VCaP (cell line): ENCODE measurements around the gene SYT12.

ENCODE experiments used
- H3K27ac ChIP-seq: fragments of 450-650 bp; 2 replicates; pipeline ENCODE4 v1.5.1; 2017
- TF ChIP-seq, protein P1 (sequence below): fragments of 450-650 bp; conservative IDR thresholded peaks from 2 replicates; pipeline ENCODE4 v1.5.1; 2017; ENCODE audit warnings: mild to moderate bottlenecking, moderate library complexity

SYT12 gene

GRCh38 chr11:67014343-67014742, 8.6 kb upstream of the SYT12 start:
- no peak overlapping the region for H3K27ac ChIP-seq
- TF ChIP-seq, protein P1, sequence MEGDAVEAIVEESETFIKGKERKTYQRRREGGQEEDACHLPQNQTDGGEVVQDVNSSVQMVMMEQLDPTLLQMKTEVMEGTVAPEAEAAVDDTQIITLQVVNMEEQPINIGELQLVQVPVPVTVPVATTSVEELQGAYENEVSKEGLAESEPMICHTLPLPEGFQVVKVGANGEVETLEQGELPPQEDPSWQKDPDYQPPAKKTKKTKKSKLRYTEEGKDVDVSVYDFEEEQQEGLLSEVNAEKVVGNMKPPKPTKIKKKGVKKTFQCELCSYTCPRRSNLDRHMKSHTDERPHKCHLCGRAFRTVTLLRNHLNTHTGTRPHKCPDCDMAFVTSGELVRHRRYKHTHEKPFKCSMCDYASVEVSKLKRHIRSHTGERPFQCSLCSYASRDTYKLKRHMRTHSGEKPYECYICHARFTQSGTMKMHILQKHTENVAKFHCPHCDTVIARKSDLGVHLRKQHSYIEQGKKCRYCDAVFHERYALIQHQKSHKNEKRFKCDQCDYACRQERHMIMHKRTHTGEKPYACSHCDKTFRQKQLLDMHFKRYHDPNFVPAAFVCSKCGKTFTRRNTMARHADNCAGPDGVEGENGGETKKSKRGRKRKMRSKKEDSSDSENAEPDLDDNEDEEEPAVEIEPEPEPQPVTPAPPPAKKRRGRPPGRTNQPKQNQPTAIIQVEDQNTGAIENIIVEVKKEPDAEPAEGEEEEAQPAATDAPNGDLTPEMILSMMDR = no peak

GRCh38 chr11:67015048-67015447, 7.9 kb upstream of the SYT12 start:
- TF ChIP-seq, protein P1 = no peak
- H3K27ac ChIP-seq = no peak overlapping the region

DNA sequence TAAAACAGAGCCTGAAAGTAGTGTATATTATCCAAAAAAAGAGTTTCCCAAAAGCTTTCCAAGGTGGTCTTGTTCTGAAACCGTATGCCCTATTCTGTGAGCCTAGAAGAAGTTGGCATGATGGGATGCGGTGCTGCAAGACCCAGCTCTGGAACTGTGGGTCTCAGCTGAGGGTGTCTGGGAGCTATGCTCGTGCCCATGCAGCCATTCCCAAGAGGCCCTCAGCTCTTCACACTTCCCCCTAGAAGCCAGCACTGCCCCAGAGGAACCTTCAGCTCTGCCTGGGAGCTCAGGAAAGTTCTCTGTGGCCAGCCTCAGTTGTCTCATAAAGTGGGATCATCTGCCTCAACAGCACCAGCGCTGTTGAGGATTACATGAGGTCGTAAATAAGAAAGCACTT, 6.4 kb upstream of the SYT12 start:
- TF ChIP-seq, protein P1 = no peak
- H3K27ac ChIP-seq = no peak overlapping the region

DNA sequence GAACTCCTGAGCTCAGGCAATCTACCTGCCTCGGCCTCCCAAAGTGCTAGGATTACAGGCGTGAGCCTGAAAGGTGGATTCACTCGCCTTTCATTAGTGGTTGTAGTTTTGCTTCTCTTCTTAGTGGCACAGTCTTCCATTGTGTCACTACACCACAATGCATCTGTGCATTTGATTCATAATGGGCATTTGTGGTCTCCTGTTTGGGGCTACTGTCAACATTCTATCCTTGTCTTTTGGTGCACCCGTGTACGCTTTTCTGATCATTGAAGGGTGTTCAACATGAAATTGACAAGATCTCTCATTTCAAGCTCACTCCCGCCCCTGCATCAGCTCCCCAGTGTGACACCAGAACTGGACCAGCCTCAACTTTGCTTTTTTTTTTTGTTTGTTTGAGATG, 2.0 kb upstream of the SYT12 start:
- H3K27ac ChIP-seq = no peak overlapping the region
- TF ChIP-seq, protein P1 = no peak

- H3K27ac ChIP-seq = peak overlapping the region; percentile 18; the same call in 1 of the 2 replicates
- TF ChIP-seq, protein P1 = no peak
Measured at GRCh38 chr11:67022341-67022933, 497 bp upstream of the SYT12 start.

- TF ChIP-seq, protein P1 = no peak
- no peak overlapping the region for H3K27ac ChIP-seq
Measured at GRCh38 chr11:67023957-67024353, 1.0 kb downstream of the SYT12 start.

- H3K27ac ChIP-seq = no peak overlapping the region
- TF ChIP-seq, protein P1 = no peak
Measured at GRCh38 chr11:67024410-67024809, 1.5 kb downstream of the SYT12 start.
